Skeletal muscle tissue (tissue), 4 donors: ENCODE measurements around the gene ECSCR. TPM values are rescaled to one million over a fixed set of nuclear protein-coding genes. Genes with fewer than 3 reads are reported as not detected.

Source experiments
- H3K27ac ChIP-seq: one replicate; pipeline ENCODE4 v1.7.0; 2013; ENCODE audit warnings: mild to moderate bottlenecking, low read depth, low read length, inconsistent platforms
- H3K27me3 ChIP-seq, 3 donors: one replicate each; pipeline ENCODE4 v1.7.0; 2013; ENCODE audit warnings: low read length in 3 of 3; ENCODE audit not compliant: control insufficient read depth in 3 of 3, insufficient read depth in 3 of 3
- H3K36me3 ChIP-seq, 3 donors: one replicate each; pipeline ENCODE4 v1.7.0; 2013; ENCODE audit warnings: low read length in 3 of 3; ENCODE audit not compliant: control insufficient read depth in 3 of 3, insufficient read depth in 3 of 3
- H3K4me1 ChIP-seq, 3 donors: one replicate each; pipeline ENCODE4 v1.7.0; 2013; ENCODE audit warnings: low read length in 3 of 3, mild to moderate bottlenecking in 3 of 3; ENCODE audit not compliant: control insufficient read depth in 3 of 3, insufficient read depth in 3 of 3
- H3K4me3 ChIP-seq, 3 donors: one replicate each; pipeline ENCODE4 v1.7.0; 2013; ENCODE audit warnings: low read length in 3 of 3
- H3K9ac ChIP-seq, 3 donors: one replicate each; pipeline ENCODE4 v1.7.0; 2013; ENCODE audit warnings: low read length in 3 of 3, mild to moderate bottlenecking in 3 of 3, moderate library complexity in 2 of 3, low read depth in 1 of 3
- H3K9me3 ChIP-seq, 3 donors: one replicate each; pipeline ENCODE4 v1.7.0; 2013; ENCODE audit warnings: low read length in 3 of 3; ENCODE audit not compliant: control insufficient read depth in 3 of 3
- total RNA-seq: library from RNA; depleted of rRNA; stranded (reverse); fragments of >200 nt; gene quantifications from one replicate; pipeline ENCODE4 v1.2.3, GENCODE V29; 2014
- donor health status: Osteomylitis.

Gene ECSCR
- total RNA-seq, 1 donor from 2014 or later, result 17.2 TPM

GRCh38 chr5:139459451-139459934 lies 3.0 kb downstream of the ECSCR start:
- Histone ChIP-seq H3K9me3 (no peaks in the 10 kb centered on the region), H3K36me3 (peaks cover 0 to 3% (median 0%) of the 10 kb centered on the region in 3 donors), H3K9ac (peak overlapping the region in 1 of 3 donors; percentile 16), H3K4me3 (no peak overlapping the region), H3K27me3 (no peaks in the 10 kb centered on the region), H3K4me1 (peaks cover 0 to 4% (median 0%) of the 10 kb centered on the region in 3 donors), H3K27ac (peak overlapping the region; percentile 56)

- no peak overlapping the region for H3K4me3 ChIP-seq
- no peaks in the 10 kb centered on the region for H3K9me3 ChIP-seq
- no peaks in the 10 kb centered on the region for H3K27me3 ChIP-seq
- H3K4me1 ChIP-seq, result peaks cover 0 to 4% (median 0%) of the 10 kb centered on the region in 3 donors
- peak overlapping the region in 1 of 3 donors; percentile 20 for H3K9ac ChIP-seq
- peaks cover 0 to 3% (median 0%) of the 10 kb centered on the region in 3 donors for H3K36me3 ChIP-seq
- peak overlapping the region; percentile 56 for H3K27ac ChIP-seq
Observed at GRCh38 chr5:139458580-139459407, 3.7 kb downstream of the ECSCR start.

- Histone ChIP-seq H3K27me3 (no peaks in the 10 kb centered on the region), H3K9me3 (no peaks in the 10 kb centered on the region), H3K4me3 (no peak overlapping the region), H3K36me3 (peaks cover 0 to 3% (median 0%) of the 10 kb centered on the region in 3 donors), H3K9ac (no peak overlapping the region), H3K4me1 (peaks cover 0 to 4% (median 0%) of the 10 kb centered on the region in 3 donors), H3K27ac (no peak overlapping the region)
Observed at GRCh38 chr5:139457653-139458306, 4.8 kb downstream of the ECSCR start.

- Histone ChIP-seq H3K27ac (no peak overlapping the region), H3K4me1 (peaks cover 0 to 4% (median 0%) of the 10 kb centered on the region in 3 donors), H3K4me3 (no peak overlapping the region), H3K9me3 (no peaks in the 10 kb centered on the region), H3K9ac (no peak overlapping the region), H3K27me3 (no peaks in the 10 kb centered on the region), H3K36me3 (peaks cover 0 to 3% (median 0%) of the 10 kb centered on the region in 3 donors)
Observed at GRCh38 chr5:139457241-139457640, 5.3 kb downstream of the ECSCR start.

GRCh38 chr5:139456776-139457175 lies 5.8 kb downstream of the ECSCR start:
- no peak overlapping the region for H3K9ac ChIP-seq
- no peak overlapping the region for H3K27ac ChIP-seq
- peaks cover 0 to 3% (median 0%) of the 10 kb centered on the region in 3 donors for H3K36me3 ChIP-seq
- H3K4me3 ChIP-seq, result no peak overlapping the region
- no peaks in the 10 kb centered on the region for H3K9me3 ChIP-seq
- H3K27me3 ChIP-seq, result no peaks in the 10 kb centered on the region
- H3K4me1 ChIP-seq, result peaks cover 0 to 4% (median 0%) of the 10 kb centered on the region in 3 donors

- H3K9me3 ChIP-seq, result no peaks in the 10 kb centered on the region
- H3K27me3 ChIP-seq, result no peaks in the 10 kb centered on the region
- peaks cover 0 to 4% (median 0%) of the 10 kb centered on the region in 3 donors for H3K4me1 ChIP-seq
- no peak overlapping the region for H3K4me3 ChIP-seq
- H3K9ac ChIP-seq, result no peak overlapping the region
- H3K36me3 ChIP-seq, result peaks cover 0 to 3% (median 0%) of the 10 kb centered on the region in 3 donors
- H3K27ac ChIP-seq, result no peak overlapping the region
Observed at GRCh38 chr5:139454568-139455290, 7.8 kb downstream of the ECSCR start.

GRCh38 chr5:139453683-139454567 lies 8.6 kb downstream of the ECSCR start:
- Histone ChIP-seq H3K27ac (no peak overlapping the region), H3K9me3 (no peaks in the 10 kb centered on the region), H3K36me3 (peaks cover 0 to 3% (median 0%) of the 10 kb centered on the region in 3 donors), H3K4me3 (no peak overlapping the region), H3K27me3 (no peaks in the 10 kb centered on the region), H3K4me1 (peaks cover 0 to 4% (median 0%) of the 10 kb centered on the region in 3 donors), H3K9ac (no peak overlapping the region)

GRCh38 chr5:139451878-139452660 lies 10.5 kb downstream of the ECSCR start:
- Histone ChIP-seq H3K9me3 (no peaks in the 10 kb centered on the region), H3K27ac (no peak overlapping the region), H3K4me1 (no peaks in the 10 kb centered on the region), H3K27me3 (no peaks in the 10 kb centered on the region), H3K9ac (no peak overlapping the region), H3K36me3 (peaks cover 0 to 2% (median 0%) of the 10 kb centered on the region in 3 donors), H3K4me3 (no peak overlapping the region)
